Ishikawa (cell line): ENCODE measurements around the gene NTRK1.

Experiments
- CEBPB ChIP-seq: IDR thresholded peaks from 2 replicates; pipeline ENCODE4 v1.6.1; 2012
- CREB1 ChIP-seq: IDR thresholded peaks from 2 replicates; pipeline ENCODE4 v1.6.1; 2012; ENCODE audit warnings: low read depth
- EGR1 ChIP-seq: IDR thresholded peaks from 2 replicates; pipeline ENCODE4 v1.6.1; 2012
- EP300 ChIP-seq: IDR thresholded peaks from 2 replicates; pipeline ENCODE4 v1.6.1; 2012; ENCODE audit warnings: borderline replicate concordance
- FOXM1 ChIP-seq: IDR thresholded peaks from 2 replicates; pipeline ENCODE4 v1.6.1; 2012; ENCODE audit warnings: low read depth, borderline replicate concordance
- NFIC ChIP-seq: IDR thresholded peaks from 2 replicates; pipeline ENCODE4 v1.6.1; 2012
- RAD21 ChIP-seq: IDR thresholded peaks from 2 replicates; pipeline ENCODE4 v1.6.1; 2012; ENCODE audit warnings: low read depth
- TAF1 ChIP-seq: IDR thresholded peaks from 2 replicates; pipeline ENCODE4 v1.6.1; 2012; ENCODE audit warnings: low read depth, mild to moderate bottlenecking
- TCF12 ChIP-seq: IDR thresholded peaks from 2 replicates; pipeline ENCODE4 v1.6.1; 2012; ENCODE audit warnings: low read depth
- TEAD4 ChIP-seq: IDR thresholded peaks from 2 replicates; pipeline ENCODE4 v1.6.1; 2012
- YY1 ChIP-seq: IDR thresholded peaks from 2 replicates; pipeline ENCODE4 v1.6.1; 2012; ENCODE audit warnings: low read depth
- ZBTB7A ChIP-seq: IDR thresholded peaks from 2 replicates; pipeline ENCODE4 v1.6.1; 2012; ENCODE audit warnings: low read depth
- TF ChIP-seq, protein P1 (sequence below): IDR thresholded peaks from 2 replicates; pipeline ENCODE4 v1.6.1; 2012; ENCODE audit warnings: low read depth, mild to moderate bottlenecking
- TF ChIP-seq, protein P2 (sequence below): IDR thresholded peaks from 2 replicates; pipeline ENCODE4 v1.6.1; 2012
- TF ChIP-seq, protein P3 (sequence below): IDR thresholded peaks from 2 replicates; pipeline ENCODE4 v1.6.1; 2012

The NTRK1 gene

DNA sequence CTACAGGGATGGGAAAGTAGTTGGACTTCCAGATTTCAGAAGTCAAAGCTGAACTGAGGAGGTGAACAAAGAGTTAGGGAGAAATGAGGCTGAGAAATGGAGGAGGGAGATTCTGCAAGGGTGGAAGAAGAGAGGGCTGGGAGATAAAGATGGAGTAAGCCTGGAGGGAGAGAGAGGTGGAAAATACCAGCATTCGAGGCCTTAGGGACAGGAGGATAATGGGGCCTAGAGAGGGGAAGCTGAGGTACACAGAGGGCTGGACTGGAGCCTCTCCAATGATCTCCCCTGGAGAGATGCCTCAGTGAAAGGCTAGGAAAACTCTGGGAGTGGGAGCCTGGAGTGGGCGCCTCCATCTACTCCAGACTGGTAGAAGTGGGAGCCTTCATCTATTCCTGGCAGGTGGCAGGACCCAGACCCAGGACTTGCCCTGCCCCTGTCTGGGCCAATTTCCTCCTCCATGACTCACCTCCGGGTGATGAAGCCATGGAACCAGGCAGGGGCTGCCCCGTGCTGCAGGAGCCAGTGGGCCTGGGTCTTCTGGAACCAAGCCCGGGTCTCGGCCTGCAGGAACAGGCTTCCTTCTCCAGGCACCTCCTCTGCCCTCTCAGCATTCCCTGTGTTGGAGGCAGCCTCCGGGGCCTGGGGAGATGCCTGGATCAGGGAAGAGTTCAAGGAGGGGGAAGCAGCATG, 45.9 kb upstream of the NTRK1 start:
- no peak for TF ChIP-seq NFIC
- TF ChIP-seq, protein P1, sequence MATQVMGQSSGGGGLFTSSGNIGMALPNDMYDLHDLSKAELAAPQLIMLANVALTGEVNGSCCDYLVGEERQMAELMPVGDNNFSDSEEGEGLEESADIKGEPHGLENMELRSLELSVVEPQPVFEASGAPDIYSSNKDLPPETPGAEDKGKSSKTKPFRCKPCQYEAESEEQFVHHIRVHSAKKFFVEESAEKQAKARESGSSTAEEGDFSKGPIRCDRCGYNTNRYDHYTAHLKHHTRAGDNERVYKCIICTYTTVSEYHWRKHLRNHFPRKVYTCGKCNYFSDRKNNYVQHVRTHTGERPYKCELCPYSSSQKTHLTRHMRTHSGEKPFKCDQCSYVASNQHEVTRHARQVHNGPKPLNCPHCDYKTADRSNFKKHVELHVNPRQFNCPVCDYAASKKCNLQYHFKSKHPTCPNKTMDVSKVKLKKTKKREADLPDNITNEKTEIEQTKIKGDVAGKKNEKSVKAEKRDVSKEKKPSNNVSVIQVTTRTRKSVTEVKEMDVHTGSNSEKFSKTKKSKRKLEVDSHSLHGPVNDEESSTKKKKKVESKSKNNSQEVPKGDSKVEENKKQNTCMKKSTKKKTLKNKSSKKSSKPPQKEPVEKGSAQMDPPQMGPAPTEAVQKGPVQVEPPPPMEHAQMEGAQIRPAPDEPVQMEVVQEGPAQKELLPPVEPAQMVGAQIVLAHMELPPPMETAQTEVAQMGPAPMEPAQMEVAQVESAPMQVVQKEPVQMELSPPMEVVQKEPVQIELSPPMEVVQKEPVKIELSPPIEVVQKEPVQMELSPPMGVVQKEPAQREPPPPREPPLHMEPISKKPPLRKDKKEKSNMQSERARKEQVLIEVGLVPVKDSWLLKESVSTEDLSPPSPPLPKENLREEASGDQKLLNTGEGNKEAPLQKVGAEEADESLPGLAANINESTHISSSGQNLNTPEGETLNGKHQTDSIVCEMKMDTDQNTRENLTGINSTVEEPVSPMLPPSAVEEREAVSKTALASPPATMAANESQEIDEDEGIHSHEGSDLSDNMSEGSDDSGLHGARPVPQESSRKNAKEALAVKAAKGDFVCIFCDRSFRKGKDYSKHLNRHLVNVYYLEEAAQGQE = no peak
- TF ChIP-seq, protein P2, sequence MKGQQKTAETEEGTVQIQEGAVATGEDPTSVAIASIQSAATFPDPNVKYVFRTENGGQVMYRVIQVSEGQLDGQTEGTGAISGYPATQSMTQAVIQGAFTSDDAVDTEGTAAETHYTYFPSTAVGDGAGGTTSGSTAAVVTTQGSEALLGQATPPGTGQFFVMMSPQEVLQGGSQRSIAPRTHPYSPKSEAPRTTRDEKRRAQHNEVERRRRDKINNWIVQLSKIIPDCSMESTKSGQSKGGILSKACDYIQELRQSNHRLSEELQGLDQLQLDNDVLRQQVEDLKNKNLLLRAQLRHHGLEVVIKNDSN = no peak
- TF ChIP-seq TEAD4 = no peak
- no peak for TF ChIP-seq CREB1
- no peak for TF ChIP-seq YY1

DNA sequence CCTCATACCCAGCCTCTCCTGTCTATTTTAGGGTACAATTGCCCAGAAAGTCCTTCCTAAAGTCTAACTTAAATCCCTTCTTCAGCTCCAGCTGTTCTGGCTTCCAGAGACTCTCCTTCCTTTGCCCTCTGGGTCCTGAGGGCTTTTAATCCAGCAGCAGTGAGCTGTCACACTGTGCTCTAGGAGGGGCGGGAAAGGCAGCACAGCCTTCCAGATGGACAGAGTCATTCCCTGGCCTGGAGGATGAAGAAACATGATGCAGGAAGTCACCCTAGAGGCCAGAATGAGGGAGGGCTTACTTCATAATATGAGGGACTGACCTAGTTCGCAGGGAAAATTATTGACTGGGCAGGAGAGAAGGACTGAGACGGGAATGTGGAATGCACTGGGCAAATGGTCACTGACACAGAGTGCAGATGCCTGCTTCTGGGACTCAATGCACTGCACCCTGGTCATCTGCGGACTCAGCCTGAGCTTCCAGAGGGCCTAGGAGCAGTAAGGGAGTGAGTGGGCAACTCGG, 45.3 kb upstream of the NTRK1 start:
- no peak for TF ChIP-seq CEBPB
- TF ChIP-seq, protein P3, sequence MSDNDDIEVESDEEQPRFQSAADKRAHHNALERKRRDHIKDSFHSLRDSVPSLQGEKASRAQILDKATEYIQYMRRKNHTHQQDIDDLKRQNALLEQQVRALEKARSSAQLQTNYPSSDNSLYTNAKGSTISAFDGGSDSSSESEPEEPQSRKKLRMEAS = no peak

DNA sequence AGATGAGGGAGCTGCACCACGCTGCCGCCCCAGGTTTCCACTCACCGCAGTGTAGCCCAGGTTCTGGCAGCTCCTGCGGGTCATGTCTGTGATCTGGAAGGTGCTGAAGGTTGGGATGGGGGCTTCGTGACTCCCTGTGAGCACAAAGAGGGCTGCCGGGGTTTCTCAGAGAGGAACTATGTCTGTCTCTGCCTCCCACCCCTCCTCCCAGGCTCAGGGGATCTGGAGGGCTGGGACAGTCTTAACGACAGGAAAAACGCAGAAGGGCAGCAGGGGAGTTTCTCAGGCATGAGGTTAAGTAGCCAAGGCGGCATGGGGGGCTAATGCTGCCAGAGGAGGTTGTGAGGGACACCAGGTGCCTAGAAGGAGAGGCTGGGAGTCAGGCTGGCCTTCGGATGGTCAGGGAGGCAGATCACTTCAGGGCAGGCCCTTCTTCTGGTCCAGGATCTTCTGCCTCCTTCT, 44.7 kb upstream of the NTRK1 start:
- TF ChIP-seq CEBPB (no peak), YY1 (no peak), EP300 (no peak), ZBTB7A (no peak), NFIC (no peak)

DNA sequence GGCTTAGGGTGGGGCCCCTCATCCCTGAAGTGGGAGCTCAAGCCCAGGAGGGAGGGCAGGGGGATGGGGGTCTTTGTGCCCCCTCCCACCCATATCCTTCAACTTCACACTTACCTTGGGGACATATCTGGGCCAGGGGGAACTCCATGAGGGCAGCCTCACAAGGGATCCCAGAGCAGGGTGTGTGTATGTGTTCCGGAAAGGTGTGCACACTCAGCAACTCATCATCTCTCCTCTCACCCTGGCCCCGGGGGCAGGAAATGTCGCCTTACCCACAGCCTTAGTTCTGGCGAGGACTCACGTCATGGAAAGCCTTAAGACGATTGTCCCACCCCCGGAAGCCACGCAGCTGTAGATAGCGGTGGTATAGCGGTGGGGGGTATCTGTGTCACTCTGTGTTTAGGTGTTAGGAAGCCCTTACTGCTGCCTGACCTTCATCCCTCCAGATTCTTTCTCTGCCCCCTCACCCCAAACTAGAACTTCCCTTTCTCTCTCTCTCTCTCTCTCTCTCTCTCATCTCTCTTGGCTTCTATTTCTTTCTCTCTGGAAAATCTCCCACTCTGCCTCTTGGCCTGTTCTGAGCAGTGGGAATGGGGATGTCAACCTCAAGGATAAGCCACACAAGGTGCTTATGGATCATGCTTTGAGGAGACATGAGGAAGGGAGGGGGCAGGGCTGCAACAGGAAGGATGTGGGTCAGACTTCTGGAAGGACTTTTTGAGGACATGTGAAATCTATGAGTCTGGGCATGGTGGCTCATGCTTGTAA, 43.9 kb upstream of the NTRK1 start, which contains the start of gene SH2D2A:
SH2D2A (minus strand) TSS at position 288 of the 768 bp plus-strand sequence; CDS start at position 148, 140 bp downstream.
- TF ChIP-seq TEAD4 = no peak
- TF ChIP-seq NFIC = no peak
- TF ChIP-seq, protein P2 = no peak
- TF ChIP-seq, protein P1 = no peak
- no peak for TF ChIP-seq TAF1
- no peak for TF ChIP-seq TCF12
- no peak for TF ChIP-seq ZBTB7A
- TF ChIP-seq CREB1 = no peak
- no peak for TF ChIP-seq EP300
- no peak for TF ChIP-seq YY1
- no peak for TF ChIP-seq RAD21
- no peak for TF ChIP-seq FOXM1
- TF ChIP-seq CEBPB = no peak
- TF ChIP-seq, protein P3 = no peak
- TF ChIP-seq EGR1 = no peak

DNA sequence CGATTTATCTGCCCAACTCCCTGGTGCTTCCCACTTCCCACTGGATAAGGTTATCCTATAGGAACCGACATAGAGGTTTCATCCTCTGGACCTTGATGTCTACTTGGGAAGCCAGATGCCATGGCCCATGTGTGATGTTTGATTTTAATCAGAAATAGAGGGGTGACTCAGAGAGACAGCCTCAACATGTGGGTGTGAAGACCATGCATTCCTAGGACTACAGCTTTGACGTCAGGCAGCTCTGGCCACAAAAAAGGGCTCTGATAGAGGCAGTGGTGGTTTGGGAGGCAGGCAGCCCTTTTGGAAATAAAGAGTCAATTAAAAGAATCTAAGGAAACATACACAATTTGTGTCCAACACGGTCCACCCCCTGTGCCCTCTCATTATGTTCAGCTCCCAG, 38.9 kb upstream of the NTRK1 start:
- TF ChIP-seq, protein P1 = no peak
- TF ChIP-seq EGR1 = no peak
- no peak for TF ChIP-seq NFIC
- no peak for TF ChIP-seq EP300
- TF ChIP-seq TAF1 = no peak
- TF ChIP-seq, protein P2 = no peak
